Lower leg skin (tissue), 3 donors: ENCODE measurements around the gene RITA1.

ENCODE experiments used
- CTCF ChIP-seq, 3 donors: fragments of 450-650 bp; IDR thresholded peaks; one replicate each; pipeline ENCODE4 v1.5.1; 2016; ENCODE audit warnings: antibody characterized with exemption in 3 of 3, mild to moderate bottlenecking in 3 of 3, moderate library complexity in 2 of 3
- POLR2A ChIP-seq, 2 donors: fragments of 450-650 bp; IDR thresholded peaks; one replicate each; pipeline ENCODE4 v1.6.1; 2016 to 2017; ENCODE audit warnings: antibody characterized with exemption in 2 of 2, mild to moderate bottlenecking in 1 of 2, moderate library complexity in 1 of 2

GRCh38 chr12:113221997-113222729, 36.6 kb downstream of the RITA1 start:
- TF ChIP-seq CTCF (IDR thresholded peaks at IDR 0.05), result no peak
- TF ChIP-seq POLR2A (IDR thresholded peaks at IDR 0.05), result no peak
